Astrocyte of the cerebellum (primary cell): ENCODE measurements around the gene ITIH5.

ENCODE experiments used
- DNase-seq: peaks from one replicate; pipeline ENCODE4 v3.0.0-alpha.2; 2011; ENCODE audit warnings: low read depth
- H3K4me3 ChIP-seq: 2 replicates; pipeline ENCODE4 v1.5.1; 2011; ENCODE audit warnings: mild to moderate bottlenecking, low read depth, low read length, moderate library complexity
- in situ Hi-C: cut with HindIII; loops from 2 replicates; pipeline ENCODE4 v1.10.0; 2017; ENCODE audit warnings: low sequenced_read_pairs
- TF ChIP-seq, protein P1 (sequence below): IDR thresholded peaks from 2 replicates; pipeline ENCODE4 v1.5.1; 2012; ENCODE audit warnings: low read length, low read depth, moderate library complexity, mild to moderate bottlenecking; ENCODE audit errors: missing control alignments

ITIH5 gene

DNA sequence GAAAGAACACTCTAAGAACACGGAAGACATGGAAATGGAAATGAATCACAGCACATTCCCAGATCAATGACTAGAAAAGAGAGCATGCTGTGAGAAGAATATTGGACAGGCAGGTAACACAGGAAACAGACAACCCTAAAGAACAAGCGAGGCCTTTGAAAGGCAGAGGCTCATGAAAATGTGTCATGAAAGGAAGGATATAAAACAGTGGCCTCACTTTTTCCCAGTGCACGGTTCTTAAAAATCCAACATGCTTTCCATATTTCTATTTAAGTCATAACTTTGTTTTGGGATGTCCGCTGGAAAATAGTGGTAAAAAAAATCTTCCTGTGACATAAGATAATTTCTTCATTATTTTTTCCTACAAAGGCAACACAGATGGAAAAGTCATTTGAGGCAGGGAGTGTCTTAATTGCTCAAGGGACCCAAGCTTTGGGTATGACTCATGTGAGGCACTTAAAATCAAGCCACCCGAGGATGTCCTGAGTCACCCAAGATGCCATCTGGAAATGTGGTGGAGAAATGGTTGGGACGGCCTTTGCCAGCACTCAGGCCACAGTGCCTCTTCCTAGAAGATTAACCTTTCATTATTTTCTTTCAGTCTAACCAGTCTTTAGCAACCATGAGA is 17.0 kb downstream of the ITIH5 start:
- in situ Hi-C loops, result loop anchor here (5.0 kb wide), 2 partner anchors 37 to 38 kb away; no protein-coding TSS in a partner anchor
- no peak overlapping the region for H3K4me3 ChIP-seq
- TF ChIP-seq, protein P1, sequence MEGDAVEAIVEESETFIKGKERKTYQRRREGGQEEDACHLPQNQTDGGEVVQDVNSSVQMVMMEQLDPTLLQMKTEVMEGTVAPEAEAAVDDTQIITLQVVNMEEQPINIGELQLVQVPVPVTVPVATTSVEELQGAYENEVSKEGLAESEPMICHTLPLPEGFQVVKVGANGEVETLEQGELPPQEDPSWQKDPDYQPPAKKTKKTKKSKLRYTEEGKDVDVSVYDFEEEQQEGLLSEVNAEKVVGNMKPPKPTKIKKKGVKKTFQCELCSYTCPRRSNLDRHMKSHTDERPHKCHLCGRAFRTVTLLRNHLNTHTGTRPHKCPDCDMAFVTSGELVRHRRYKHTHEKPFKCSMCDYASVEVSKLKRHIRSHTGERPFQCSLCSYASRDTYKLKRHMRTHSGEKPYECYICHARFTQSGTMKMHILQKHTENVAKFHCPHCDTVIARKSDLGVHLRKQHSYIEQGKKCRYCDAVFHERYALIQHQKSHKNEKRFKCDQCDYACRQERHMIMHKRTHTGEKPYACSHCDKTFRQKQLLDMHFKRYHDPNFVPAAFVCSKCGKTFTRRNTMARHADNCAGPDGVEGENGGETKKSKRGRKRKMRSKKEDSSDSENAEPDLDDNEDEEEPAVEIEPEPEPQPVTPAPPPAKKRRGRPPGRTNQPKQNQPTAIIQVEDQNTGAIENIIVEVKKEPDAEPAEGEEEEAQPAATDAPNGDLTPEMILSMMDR, result no peak
- DNase-seq, result no peak

DNA sequence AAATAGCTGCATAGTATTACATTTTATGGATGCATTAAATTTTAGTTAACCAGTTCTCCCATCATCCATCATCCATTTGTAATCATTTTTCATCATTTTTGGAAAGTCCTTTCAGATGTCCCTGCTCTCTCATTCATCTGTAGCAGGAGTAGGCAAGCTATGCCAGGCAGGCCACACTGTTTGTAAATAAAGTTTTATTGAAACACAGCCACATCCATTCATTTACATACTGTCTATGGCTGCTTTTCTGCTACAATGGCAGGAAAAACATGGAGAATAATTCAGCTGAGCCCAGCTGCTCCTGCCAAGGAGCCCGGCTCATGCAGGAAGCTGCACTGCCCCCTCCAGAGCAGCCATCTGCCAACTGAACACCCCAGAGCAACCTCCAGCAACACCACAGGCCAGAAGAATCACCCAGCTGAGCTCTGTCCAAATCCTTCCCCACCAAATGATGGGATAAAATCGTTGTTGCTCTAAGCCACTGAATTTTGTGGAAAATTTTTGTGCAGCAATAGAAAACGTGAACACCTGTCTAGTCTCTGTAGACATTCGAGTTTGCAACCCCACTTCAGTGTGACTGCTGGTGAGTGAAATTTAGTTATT is 19.6 kb downstream of the ITIH5 start:
- DNase-seq, result no peak
- no peak overlapping the region for H3K4me3 ChIP-seq
- in situ Hi-C loops, result loop anchor here (5.0 kb wide), 2 partner anchors 35 to 40 kb away; no protein-coding TSS in a partner anchor
- TF ChIP-seq, protein P1, result no peak

DNA sequence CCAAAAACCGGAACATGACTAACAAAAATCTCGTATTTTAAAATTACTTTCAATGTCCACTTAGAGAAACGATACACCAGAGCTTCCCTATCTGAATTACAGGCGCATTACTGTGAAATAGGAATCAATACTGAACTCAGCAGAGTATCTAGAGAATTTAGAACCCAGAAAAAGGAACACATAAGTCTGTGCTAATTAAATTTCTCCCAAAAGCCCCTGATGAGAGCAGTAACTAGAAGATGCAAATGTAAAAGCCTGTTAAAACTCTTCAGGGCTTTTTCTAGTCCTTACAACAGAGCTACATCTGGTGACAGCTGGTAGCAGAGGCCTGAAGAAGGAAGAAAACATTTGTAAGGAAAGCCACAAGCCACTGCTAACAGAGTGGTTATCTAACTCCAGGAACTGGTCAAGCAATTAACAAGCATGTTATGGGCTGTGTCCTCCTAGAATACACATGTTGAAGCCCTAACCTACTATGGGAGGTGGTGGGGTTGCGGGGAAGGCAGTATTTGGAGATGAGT is 24.2 kb downstream of the ITIH5 start:
- in situ Hi-C loops, result no loop called here
- TF ChIP-seq, protein P1, result no peak
- no peak overlapping the region for H3K4me3 ChIP-seq
- no peak for DNase-seq

DNA sequence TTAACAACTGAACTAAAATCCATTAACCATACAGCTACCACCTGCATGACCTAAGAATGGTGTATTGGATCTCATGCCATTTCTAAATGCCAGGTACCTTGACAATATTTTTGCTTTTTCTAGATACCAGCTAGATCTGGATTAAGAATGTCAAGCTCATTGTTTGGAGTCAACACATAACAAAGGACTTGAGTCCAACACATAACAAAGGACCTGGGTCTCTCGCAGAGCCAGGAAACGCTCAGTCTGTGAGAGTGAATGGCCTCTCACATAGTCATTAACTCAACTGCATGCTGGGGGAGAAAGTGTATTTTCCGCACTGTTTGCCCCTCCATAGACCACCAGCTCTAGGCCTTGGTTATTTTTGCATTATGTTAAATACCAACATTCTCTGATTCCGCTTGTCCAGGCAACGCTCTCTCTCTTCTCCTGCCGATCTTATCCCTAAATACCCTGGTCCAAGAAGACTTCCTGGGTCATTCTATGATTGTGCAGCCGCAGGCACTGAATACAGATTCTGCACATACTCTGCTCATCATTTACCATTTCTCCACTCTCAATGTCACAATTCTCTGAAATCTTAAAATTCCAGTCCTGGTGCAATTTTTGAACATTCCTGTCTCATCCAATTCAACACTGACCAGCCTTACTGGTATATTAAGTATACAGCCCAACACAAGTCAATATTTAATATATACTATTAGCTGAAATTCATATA is 31.2 kb downstream of the ITIH5 start:
- in situ Hi-C loops, result no loop called here
- no peak for DNase-seq
- H3K4me3 ChIP-seq, result no peak overlapping the region
- TF ChIP-seq, protein P1, result no peak

DNA sequence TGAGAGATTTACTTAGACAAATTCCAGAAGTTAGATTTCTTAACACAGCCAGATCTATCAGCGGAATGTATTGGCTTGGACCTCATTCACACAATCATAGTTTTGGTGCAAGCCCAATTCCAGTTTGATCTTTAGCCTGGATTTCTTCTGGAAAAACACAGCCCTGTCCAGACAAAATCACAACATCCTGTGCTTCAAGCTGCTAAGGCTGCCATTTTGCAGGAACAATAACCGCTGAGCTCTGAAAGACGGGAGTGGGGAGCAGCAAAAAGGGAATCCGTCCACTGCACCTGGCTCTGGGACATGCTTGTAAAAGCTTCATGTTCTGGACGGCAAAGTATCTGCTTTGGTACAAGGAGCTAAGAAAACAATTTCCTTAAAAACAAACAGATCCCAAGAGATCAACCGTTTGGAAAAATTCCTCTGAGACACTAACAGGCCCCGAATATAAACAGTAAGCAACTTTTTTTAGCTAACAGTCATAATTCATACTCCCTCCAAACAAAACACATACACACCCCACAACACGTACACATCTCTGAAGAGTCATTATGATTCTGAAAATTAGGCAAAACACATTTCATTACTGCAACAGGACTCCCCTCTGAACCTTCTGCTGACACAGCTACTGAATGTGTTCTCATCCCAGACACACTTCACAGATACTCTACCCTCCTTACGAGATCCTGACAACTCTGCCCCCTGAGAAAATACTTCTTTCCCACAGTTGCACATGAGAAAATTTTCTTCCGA is 32.4 kb downstream of the ITIH5 start:
- no peak for DNase-seq
- no peak overlapping the region for H3K4me3 ChIP-seq
- in situ Hi-C loops, result no loop called here
- TF ChIP-seq, protein P1, result no peak

DNA sequence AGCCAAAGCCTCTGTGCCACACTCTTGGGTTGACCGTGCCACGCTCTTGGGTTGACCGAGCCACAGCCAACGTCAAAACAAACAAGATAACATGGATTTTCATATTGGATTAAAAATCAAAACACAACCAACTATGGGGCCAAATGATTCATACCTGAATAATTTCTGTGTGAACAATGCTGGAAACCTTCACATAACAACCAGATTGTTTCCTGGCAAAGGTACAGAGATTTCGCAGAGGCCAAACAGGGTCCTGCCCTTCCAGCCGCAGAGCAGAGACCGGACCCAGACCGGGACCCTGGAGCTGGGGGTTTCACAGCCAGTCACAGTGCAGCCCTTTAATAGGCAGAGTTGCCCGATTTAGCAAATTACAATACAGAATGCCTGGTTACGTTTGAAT is 40.5 kb downstream of the ITIH5 start:
- no peak overlapping the region for H3K4me3 ChIP-seq
- TF ChIP-seq, protein P1, result no peak
- DNase-seq, result no peak
- in situ Hi-C loops, result no loop called here
